HG03039 (cell line): ENCODE measurements around the gene HYLS1.
"Not testable (repeated sequence)": the region's sequence is repeated elsewhere in the genome, so short reads cannot be mapped to it uniquely, and the experiment has no call there.

Source experiments
- ATAC-seq: cut with Tn5 transposase; IDR thresholded peaks from one replicate; pipeline ENCODE4 v1.9.1; 2021; ENCODE audit warnings: mild to moderate bottlenecking, moderate library complexity; ENCODE audit not compliant: unreplicated experiment

Gene HYLS1, protein sequence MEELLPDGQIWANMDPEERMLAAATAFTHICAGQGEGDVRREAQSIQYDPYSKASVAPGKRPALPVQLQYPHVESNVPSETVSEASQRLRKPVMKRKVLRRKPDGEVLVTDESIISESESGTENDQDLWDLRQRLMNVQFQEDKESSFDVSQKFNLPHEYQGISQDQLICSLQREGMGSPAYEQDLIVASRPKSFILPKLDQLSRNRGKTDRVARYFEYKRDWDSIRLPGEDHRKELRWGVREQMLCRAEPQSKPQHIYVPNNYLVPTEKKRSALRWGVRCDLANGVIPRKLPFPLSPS

DNA sequence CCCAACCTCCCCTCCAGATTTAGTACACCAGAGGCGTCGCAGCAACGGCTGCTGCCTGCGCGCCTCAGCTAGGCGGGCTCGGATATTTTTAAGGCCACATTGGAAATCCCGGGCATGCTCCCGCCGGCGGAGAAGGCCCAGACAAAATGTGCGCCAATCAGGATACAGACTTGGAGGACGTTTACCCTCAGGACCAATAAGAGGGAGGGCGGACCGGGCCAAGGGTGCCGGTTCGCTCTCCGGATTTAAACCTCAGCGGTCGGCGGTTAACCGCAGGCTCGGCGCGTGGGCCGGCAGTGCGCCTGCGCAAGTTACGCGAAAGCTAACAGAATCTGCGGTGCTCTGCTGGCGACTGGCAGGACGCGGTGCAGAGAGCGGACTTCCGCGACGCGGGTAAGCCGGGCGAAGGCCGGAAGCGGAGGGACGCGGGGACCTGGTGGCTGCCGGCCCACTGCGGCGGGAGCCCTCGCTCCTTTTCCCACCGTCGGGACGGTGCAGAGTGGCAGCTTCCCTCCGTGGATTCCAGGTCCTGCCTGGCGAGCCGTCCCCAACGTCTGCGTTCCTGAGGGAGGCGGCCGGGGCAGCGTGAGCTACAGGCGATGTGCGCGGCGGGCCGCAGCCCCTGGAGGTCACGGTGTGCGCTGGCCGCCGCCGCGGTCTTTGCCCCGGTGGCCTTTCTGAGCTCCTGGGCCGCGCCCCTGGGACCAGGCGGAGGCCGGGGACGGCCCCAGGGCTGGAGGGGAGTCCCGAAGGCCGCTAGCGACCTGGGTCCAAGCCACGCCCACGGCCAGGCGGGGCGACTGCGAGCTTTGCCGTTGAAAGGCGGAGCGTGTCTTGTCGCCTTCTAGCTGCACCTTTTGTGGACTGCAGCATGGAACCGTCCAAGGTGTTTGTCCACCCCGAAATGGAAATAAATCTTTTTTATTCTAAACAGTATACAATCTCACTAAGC lies at the start of gene HYLS1:
Gene HYLS1 (plus strand): TSS at position 296 of the 952 bp plus-strand sequence. CDS start 11,701 bp downstream, outside the sequence.
- ATAC-seq = peak; percentile 86

DNA sequence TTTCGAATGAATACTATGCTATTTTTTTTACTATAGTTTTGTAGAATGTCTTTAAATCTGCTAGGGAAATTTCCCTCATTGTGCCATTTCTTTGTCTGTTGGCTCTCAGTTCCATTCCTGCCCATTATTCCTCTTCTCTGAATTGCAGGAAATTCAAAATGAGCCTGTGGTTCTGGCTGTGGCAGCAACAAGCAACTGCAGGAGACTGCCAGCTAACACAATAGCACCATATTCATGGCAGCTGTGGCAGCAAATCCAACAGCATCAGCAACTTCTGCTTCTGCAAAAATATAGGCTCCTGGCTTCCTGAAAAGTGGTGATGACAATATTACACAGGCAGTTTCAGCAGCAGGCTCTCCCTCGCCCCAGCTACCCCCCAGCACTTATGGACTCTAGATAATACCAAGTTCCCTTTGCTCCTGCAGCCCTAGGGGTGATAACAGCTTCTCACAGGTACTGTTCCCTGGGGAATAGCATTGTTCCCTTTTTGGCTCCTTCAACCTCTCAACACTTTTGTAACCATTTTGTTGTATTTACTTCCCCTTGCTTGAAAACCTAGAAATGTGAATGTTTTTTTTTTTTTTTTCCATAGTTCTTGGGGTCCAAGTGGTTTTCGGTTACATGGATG lies 45.0 kb upstream of the HYLS1 start:
- no peak for ATAC-seq

DNA sequence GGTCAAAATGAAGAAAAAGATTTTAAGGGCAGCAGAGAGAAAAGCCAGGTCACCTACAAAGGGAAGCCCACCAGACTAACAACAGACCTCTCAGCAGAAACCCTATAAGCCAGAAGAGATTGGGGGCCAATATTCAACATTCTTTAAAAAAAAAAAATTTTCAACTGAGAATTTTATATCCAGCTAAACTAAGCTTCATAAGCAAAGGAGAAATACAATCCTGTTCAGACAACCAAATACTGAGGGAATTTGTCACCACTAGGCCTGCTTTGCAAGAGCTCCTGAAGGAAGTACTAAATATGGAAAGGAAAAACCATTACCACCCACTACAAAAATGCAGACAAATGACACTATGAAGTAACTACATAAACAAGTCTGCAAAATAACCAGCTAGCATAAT lies 41.3 kb upstream of the HYLS1 start:
- ATAC-seq = no peak

DNA sequence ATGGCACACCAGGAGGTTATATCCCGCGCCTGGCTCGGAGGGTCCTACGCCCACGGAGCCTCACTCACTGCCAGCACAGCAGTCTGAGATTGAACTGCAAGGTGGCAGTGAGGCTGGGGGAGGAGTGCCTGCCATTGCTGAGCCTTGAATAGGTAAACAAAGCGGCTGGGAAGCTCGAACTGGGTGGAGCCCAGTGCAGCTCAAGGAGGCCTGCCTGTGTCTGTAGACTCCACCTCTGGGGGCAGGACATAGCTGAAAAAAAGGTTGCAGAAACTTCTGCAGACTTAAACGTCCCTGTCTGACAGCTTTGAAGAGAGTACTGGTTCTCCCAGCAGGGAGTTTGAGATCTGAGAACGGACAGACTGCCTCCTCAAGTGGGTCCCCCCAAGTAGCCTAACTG lies 29.8 kb upstream of the HYLS1 start:
- ATAC-seq = not testable (repeated sequence)

DNA sequence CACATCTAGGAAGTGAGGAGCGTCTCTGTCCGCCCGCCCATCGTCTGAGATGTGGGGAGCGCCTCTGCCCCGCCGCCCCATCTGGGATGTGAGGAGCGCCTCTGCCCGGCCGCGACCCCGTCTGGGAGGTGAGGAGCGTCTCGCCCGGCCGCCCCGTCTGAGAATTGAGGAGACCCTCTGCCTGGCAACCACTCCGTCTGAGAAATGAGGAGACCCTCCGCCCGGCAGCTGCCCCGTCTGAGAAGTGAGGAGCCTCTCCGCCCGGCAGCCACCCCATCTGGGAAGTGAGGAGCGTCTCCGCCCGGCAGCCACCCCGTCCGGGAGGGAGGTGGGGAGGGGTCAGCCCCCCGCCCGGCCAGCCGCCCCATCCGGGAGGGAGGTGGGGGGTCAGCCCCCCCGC lies 24.7 kb upstream of the HYLS1 start:
- ATAC-seq = not testable (repeated sequence)

DNA sequence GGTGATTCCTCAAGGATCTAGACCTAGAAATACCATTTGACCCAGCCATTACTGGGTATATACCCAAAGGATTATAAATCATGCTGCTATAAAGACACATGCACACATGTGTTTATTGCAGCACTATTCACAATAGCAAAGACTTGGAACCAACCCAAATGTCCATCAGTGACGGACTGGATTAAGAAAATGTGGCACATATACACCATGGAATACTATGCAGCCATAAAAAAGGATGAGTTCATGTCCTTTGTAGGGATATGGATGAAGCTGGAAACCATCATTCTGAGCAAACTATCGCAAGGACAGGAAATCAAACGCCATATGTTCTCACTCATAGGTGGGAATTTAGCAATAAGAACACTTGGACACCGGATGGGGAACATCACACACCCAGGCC lies 22.1 kb upstream of the HYLS1 start:
- ATAC-seq = not testable (repeated sequence)

DNA sequence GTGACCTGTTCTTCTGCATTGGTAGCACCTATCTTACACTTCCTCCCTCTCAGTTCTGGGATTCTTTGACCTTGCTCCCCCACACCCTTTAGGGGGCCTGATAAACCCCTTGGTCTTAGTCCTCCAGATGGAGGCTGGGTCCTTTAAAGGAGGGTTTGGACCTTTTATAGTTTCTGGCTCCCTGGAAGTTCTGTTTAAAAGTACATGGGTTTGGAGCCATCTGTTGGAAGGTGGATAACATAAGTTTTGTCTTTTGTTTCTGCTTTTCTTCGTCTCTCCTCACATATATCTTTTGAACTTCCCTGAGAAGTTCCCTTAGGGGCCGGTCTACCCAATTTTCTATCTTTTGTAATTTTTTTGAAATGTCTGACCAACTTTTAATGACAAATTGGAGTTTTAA lies 17.9 kb upstream of the HYLS1 start:
- ATAC-seq = no peak

DNA sequence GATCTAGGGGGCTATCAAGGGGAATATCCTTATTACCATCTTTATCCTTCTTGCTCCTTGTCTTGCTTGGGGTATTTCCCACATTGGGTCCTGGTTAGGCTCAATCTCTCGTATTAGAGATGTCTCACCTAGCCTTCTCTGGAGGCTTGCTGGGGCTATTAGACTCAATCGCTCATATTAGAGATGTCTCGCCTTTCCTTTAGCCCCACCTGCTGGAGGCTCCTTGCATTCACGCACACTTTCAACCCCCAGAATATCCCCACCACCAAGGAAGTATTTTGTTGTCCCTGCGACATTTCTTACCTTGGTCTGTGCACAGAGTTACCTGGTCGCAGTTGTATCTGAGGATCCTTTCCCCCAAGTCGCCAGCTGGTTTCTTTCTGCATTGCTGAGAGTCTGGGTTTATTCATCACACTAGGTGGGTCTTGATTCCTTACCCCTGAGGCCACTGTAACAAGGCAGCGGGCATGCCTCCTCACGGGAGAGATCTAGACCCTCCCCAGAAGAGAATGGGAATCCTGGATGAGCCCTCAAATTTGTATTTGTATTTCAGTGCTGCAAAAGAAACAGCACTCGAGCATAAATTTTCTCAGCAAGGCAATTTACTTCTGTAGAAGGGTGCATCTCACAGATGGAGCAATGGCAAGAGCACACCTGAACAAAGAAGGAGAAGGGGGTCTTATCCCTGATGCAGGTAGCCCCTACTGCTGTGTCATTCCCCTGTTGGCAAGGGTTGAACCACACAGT lies 15.9 kb upstream of the HYLS1 start:
- no peak for ATAC-seq

DNA sequence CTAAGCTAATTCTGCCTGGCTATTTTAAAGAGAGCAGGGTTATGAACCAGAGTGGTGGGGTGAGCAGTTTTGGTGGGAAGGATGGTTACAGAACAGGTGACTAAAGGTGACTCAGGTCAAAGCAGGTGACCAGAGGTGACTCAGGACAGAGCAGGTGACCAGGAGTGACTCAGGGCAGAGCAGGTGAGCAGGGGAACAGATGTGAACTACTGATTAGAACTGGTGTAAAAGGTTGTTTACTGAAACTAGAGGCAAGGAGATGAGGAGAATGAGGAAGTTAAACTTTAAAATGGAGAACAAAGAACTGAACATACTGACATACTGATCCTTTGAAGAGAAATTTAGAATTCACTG lies 15.4 kb upstream of the HYLS1 start:
- ATAC-seq = no peak

DNA sequence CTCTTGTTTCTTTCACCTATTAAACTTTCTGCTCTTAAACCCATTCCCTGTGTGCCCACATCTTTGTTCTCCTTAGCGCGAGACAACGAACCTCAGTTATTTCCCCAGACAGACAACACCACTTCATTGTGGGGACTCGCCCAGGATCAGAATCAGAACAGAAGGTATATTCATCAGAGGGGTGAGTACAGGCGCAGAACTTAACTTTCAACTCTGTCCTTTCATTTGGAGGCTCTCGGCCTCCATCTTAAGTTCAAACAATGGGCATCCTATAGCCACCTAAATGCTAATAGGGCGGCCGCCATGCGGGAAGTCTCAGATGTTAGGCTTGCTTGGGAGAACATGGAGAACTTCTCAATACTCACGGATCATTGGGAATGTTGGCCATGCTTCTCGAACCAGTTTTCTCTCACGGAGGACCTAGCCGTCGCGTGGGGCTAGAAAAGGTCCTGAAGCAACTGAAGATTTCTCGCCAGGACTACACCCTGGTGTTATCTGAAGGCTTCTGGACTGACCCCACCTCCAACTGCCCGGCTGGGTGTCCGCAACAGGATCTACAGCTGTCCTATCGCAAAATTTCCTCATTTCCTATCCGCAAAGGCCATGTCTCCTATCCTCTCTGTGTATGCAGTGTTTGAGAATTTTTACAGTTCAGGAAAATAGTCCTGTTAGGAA lies 13.4 kb upstream of the HYLS1 start:
- ATAC-seq = no peak

DNA sequence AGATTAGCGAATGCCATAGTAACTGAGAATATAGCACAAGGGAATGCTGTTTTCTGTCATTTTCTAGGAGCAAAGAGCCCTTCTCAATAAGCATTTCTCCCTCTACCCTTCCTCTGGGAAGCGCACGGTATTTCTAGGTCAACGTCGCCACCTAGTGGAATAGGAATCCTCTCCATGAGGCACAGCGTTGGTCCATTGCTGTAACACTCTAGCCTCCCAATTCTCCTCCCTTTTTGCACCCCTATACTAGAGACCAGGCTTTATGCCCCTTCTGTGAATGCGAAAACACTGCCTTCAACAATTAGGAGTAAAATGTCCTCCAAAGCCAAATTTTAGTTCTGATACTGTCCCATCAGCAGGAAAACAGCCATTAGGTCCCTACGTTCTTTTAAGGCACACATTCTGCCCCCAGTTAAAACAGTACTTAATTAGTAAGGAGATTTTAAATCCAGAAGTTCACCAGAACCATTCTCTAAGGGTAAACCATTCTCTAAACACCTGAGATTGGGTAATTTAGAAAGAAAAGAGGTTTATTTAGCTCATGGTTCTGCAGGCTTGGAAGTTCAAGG lies 12.8 kb upstream of the HYLS1 start:
- no peak for ATAC-seq

DNA sequence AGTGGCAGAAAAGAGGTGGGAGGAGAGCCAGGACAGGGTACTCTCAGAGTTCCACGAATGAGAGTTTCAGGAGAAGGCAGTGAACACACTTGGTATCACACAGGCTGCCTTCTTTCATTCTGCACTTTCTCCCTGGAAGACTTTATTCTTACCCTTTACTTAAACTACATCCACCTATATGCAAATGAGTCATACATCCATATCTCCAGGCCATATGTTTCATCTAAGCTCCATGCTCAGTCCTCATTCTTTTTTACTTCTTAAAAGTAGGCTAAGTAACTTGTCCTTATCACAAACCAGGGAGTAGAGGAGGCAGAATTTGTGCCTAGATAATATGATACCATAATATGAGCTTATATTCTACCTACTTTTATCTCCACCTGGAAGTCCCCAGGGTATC lies 6.2 kb upstream of the HYLS1 start:
- ATAC-seq = no peak

DNA sequence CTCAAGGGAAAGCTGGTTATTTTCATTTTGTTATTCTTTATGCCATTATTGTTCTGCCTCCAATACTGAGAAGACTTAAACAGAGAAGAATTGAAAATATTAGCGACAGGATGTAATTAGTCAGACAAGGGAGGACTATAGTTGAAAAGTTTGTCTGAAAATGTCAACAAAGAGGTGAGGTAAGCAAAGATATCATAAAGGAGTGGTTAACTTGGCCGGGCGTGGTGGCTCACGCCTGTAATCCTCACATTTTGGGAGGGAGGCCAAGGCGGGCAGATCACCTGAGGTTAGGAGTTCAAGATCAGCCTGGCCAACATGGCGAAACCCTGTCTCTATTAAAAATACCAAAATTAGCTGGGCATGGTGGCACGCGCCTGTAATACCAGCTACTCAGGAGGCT lies 4.1 kb upstream of the HYLS1 start:
- no peak for ATAC-seq

DNA sequence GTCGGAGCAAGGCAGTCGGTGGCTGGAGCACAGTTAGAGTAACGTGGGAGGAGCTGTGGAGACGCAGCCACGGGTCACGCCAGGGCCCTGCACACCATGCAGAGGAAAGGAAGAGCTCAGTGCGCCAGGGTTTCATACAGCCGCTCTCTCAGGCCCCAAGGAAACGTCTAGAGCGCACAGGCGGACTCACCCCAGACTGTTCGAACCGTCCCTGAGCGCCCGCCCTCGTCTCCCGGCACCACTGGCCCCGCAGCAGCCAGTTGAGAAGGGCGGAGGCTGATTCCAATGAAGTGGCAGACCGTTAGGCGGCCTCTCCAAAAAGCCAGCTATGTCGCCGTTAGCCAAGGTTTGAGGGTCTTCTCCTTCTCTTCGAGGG lies 483 bp upstream of the HYLS1 start:
- peak; percentile 3 for ATAC-seq

DNA sequence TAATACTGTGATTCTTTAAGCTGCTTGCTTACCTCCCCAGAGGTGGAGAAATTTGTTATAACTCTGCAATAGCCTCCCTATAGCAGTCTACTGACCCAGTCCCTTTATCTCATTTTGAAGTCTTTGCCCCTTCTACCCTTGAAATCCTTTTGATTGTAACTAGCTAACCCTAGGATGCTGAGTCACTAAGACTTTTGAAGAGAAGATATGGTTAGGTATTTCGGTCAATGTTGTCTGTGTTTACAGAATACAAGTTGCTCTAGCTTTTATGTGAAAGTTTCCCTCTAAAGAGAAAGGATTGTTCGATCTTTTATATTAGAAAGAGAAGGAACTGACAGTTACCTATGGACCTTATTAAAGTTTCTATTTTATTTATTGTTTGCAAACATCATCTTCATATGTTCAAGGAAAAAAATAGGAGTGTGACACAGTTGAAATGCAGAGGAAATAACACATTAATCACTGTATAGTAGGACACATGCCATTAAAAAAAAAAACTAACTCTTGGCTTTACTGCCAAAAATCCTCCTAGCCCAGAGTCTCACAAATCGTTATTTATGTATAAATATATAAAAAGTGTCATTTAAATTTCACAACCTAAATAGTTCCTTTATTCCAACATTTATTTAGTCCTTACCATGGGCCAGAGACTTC lies 3.1 kb downstream of the HYLS1 start:
- ATAC-seq = no peak

DNA sequence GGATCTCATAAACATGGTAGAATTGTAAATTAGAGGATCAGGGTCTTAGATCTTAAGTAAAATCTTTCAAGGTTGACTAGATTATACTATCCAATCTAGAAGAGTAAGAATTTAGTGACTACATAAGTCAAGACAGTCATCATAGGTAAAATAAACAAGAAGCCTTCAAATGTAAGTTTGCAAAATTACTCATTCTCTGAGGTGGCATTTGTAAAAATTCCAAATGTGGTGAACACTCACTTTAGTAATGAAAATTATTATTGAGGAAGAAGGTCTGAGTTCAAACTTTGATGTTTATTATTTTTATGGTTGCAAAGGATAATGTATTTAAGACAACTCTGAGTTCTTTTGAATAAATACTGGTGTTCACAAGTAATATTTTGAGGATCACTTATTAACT lies 4.6 kb downstream of the HYLS1 start:
- ATAC-seq = no peak

DNA sequence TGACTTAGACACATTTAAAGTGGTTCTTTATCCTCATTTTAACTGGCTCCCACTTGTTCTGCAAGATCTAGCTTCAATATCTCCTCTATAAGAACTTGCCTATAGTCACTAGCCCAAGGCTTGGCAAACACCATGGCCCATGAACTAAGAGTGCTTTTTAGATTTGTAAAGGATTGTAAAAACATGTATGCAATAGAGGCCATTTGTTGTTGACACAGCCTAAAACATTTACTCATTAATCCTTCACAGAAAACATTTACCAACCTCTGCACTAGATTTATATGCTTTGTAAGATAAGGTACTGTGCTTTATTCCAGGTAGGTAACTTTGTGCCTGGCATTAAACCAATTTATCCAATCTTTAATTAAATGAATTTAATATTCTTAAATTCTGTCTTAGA lies 5.5 kb downstream of the HYLS1 start:
- ATAC-seq = no peak

DNA sequence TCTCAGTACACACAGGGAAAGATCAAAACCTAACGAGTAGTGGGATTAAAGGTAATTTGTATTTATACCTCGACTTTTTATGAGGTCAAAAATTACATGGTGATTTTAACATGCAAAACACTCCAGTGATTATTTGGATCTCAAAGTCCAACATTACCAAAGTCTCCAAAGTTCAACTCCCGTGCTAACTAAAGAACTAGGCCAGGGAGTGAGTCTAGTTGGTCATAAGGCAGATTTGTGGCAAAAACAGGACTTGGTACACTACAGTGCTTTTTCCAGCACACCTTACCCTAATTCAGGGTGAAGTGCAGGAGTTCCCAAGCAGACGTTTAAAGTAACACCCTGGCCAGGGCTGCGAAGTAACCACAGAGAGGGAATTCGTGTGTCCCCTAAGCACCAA lies 14.4 kb downstream of the HYLS1 start:
- ATAC-seq = no peak

DNA sequence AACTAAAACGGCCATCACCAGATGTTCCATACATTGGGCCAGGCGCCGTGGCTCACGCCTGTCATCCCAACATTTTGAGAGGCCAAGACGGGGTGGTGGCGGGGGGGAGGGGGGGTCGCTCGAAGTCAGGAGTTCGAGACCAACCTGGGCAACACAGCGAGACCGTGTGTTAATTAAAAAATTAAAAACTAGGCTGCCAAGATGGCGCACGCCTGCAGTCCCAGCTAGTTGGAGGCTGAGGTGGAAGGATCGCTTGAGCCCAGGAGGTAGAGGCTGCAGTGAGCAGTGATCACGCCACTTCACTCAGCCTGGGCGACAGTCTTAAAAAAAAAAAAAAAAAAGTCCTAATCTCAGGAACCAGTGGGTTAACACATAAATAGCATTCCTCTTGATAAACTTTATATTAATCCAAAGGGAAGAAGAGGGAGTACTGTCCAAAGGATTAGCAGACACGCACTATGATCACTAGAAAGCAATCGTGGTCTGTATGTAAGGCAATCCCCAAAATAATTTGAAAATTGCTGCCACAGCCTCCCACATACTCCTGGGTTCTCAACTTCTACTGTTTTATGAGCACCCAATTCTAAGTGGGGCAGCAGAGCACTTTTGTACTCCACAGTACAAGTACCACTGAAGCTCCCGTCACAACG lies 14.9 kb downstream of the HYLS1 start:
- no peak for ATAC-seq
